Mesendoderm (in vitro differentiated cells): ENCODE results near the gene SIRT7.

Source experiments
- DNase-seq: peaks from one replicate; pipeline ENCODE4 v3.0.0; 2013
- H2AK5ac ChIP-seq: 2 replicates; pipeline ENCODE4 v1.6.1; 2013; ENCODE audit warnings: low read length, inconsistent platforms
- H2BK120ac ChIP-seq: 2 replicates; pipeline ENCODE4 v1.6.1; 2013; ENCODE audit warnings: low read depth, mild to moderate bottlenecking, low read length, moderate library complexity, mixed read lengths
- H2BK15ac ChIP-seq: replicated peaks from 2 replicates; pipeline ENCODE4 v1.6.1; 2013; ENCODE audit warnings: low read depth, mild to moderate bottlenecking, moderate library complexity
- H2BK5ac ChIP-seq: 2 replicates; pipeline ENCODE4 v1.6.1; 2013; ENCODE audit warnings: low read length, inconsistent platforms
- H3K18ac ChIP-seq: 2 replicates; pipeline ENCODE4 v1.6.1; 2013; ENCODE audit warnings: mild to moderate bottlenecking, low read length, mixed read lengths
- H3K23ac ChIP-seq: one replicate; pipeline ENCODE4 v1.6.1; 2013; ENCODE audit warnings: low read length
- H3K27ac ChIP-seq: 2 replicates; pipeline ENCODE4 v1.5.1; 2013; ENCODE audit warnings: low read depth, mild to moderate bottlenecking, inconsistent platforms, low read length, moderate library complexity
- H3K27me3 ChIP-seq: 2 replicates; pipeline ENCODE4 v1.6.1; 2013; ENCODE audit warnings: low read length, control low read depth, mild to moderate bottlenecking, inconsistent platforms; ENCODE audit not compliant: insufficient read depth, poor library complexity
- H3K36me3 ChIP-seq: 2 replicates; pipeline ENCODE4 v1.6.1; 2013; ENCODE audit warnings: low read length, inconsistent platforms; ENCODE audit not compliant: control insufficient read depth, insufficient read depth
- H3K4ac ChIP-seq: one replicate; pipeline ENCODE4 v1.6.1; 2013; ENCODE audit warnings: low read depth, mild to moderate bottlenecking, low read length, moderate library complexity
- H3K4me1 ChIP-seq: 2 replicates; pipeline ENCODE4 v1.6.1; 2013; ENCODE audit warnings: low read depth, low read length, inconsistent platforms; ENCODE audit not compliant: control insufficient read depth
- H3K4me2 ChIP-seq: 2 replicates; pipeline ENCODE4 v1.6.1; 2013; ENCODE audit warnings: low read length
- H3K4me3 ChIP-seq: 2 replicates; pipeline ENCODE4 v1.5.1; 2013; ENCODE audit warnings: mild to moderate bottlenecking, low read length
- H3K56ac ChIP-seq: one replicate; pipeline ENCODE4 v1.6.1; 2013; ENCODE audit warnings: low read length
- H3K79me1 ChIP-seq: 2 replicates; pipeline ENCODE4 v1.6.1; 2013; ENCODE audit warnings: low read length, inconsistent platforms
- H3K79me2 ChIP-seq: 2 replicates; pipeline ENCODE4 v1.6.1; 2013; ENCODE audit warnings: mild to moderate bottlenecking, low read length; ENCODE audit not compliant: control insufficient read depth, insufficient read depth
- H3K9ac ChIP-seq: 2 replicates; pipeline ENCODE4 v1.6.1; 2013; ENCODE audit warnings: low read length, inconsistent platforms
- H4K5ac ChIP-seq: one replicate; pipeline ENCODE4 v1.6.1; 2013; ENCODE audit warnings: low read length
- H4K8ac ChIP-seq: one replicate; pipeline ENCODE4 v1.6.1; 2013; ENCODE audit warnings: low read depth, mild to moderate bottlenecking, control low read depth, low read length, moderate library complexity
- WGBS: extraction: QIAGEN DNeasy Blood & Tissue Kit; methylation state at CpG from one replicate; pipeline ENCODE4 v1.1.7; 2013; ENCODE audit warnings: low lambda C conversion rate, missing lambda C conversion rate; ENCODE audit not compliant: insufficient coverage; ENCODE audit errors: extremely low coverage; 5-methylcytosine and 5-hydroxymethylcytosine counted together

The SIRT7 gene

GRCh38 chr17:81941484-81942166 is 23.6 kb upstream of the SIRT7 start:
- no peak overlapping the region for H3K4ac ChIP-seq
- H2BK15ac ChIP-seq, result no peak overlapping the region
- no peak overlapping the region for H2BK5ac ChIP-seq
- DNase-seq, result no peak
- no peak overlapping the region for H4K8ac ChIP-seq
- H3K18ac ChIP-seq, result no peak overlapping the region
- H4K5ac ChIP-seq, result no peak overlapping the region
- H3K9ac ChIP-seq, result no peak overlapping the region
- H3K27ac ChIP-seq, result no peak overlapping the region
- H2AK5ac ChIP-seq, result no peak overlapping the region
- H3K79me2 ChIP-seq, result peaks cover under 1% of the 10 kb centered on the region
- peaks cover under 1% of the 10 kb centered on the region for H3K79me1 ChIP-seq
- no peak overlapping the region for H3K23ac ChIP-seq
- no peak overlapping the region for H3K4me3 ChIP-seq
- H3K56ac ChIP-seq, result no peak overlapping the region
- H3K4me2 ChIP-seq, result no peak overlapping the region
- no CpG with 5 or more reads among the region's 30 CpGs for WGBS
- H3K36me3 ChIP-seq, result no peaks in the 10 kb centered on the region
- H2BK120ac ChIP-seq, result no peak overlapping the region
- no peaks in the 10 kb centered on the region for H3K27me3 ChIP-seq
- H3K4me1 ChIP-seq, result no peaks in the 10 kb centered on the region

GRCh38 chr17:81940538-81941483 is 22.8 kb upstream of the SIRT7 start:
- Histone ChIP-seq H3K4ac (no peak overlapping the region), H4K8ac (no peak overlapping the region)
- no CpG with 5 or more reads among the region's 56 CpGs for WGBS

GRCh38 chr17:81939881-81940385 is 22.0 kb upstream of the SIRT7 start:
- no peak overlapping the region for H3K4me2 ChIP-seq
- no peak overlapping the region for H4K8ac ChIP-seq
- no CpG with 5 or more reads among the region's 21 CpGs for WGBS

More at GRCh38 chr17:81940538-81941483, 22.8 kb upstream of the SIRT7 start:
- Histone ChIP-seq H3K27me3 (no peaks in the 10 kb centered on the region), H3K4me1 (no peaks in the 10 kb centered on the region), H2BK5ac (no peak overlapping the region), H4K5ac (no peak overlapping the region), H2AK5ac (no peak overlapping the region), H3K36me3 (no peaks in the 10 kb centered on the region), H3K18ac (no peak overlapping the region), H3K23ac (no peak overlapping the region), H2BK120ac (no peak overlapping the region), H3K79me1 (peaks cover 5% of the 10 kb centered on the region), H3K56ac (no peak overlapping the region), H3K27ac (no peak overlapping the region), H3K4me2 (no peak overlapping the region), H3K9ac (no peak overlapping the region), H3K4me3 (no peak overlapping the region), H3K79me2 (peaks cover 5% of the 10 kb centered on the region), H2BK15ac (no peak overlapping the region)
- DNase-seq, result no peak

GRCh38 chr17:81939218-81939617 is 21.2 kb upstream of the SIRT7 start:
- peaks cover 8% of the 10 kb centered on the region for H3K79me1 ChIP-seq
- H3K27ac ChIP-seq, result no peak overlapping the region
- no peak overlapping the region for H4K5ac ChIP-seq
- H2BK120ac ChIP-seq, result no peak overlapping the region
- H3K18ac ChIP-seq, result no peak overlapping the region
- H3K23ac ChIP-seq, result no peak overlapping the region
- H2AK5ac ChIP-seq, result no peak overlapping the region
- no peak overlapping the region for H3K4me2 ChIP-seq
- no peak overlapping the region for H3K4me3 ChIP-seq
- H3K9ac ChIP-seq, result no peak overlapping the region
- DNase-seq, result no peak
- no peak overlapping the region for H2BK15ac ChIP-seq
- peaks cover 8% of the 10 kb centered on the region for H3K79me2 ChIP-seq
- no peaks in the 10 kb centered on the region for H3K4me1 ChIP-seq
- no peak overlapping the region for H3K4ac ChIP-seq
- no peak overlapping the region for H2BK5ac ChIP-seq
- no peaks in the 10 kb centered on the region for H3K36me3 ChIP-seq
- H4K8ac ChIP-seq, result no peak overlapping the region
- H3K56ac ChIP-seq, result no peak overlapping the region
- H3K27me3 ChIP-seq, result no peaks in the 10 kb centered on the region
- no CpG with 5 or more reads among the region's 15 CpGs for WGBS

More at GRCh38 chr17:81939881-81940385, 22.0 kb upstream of the SIRT7 start:
- no peak overlapping the region for H2BK120ac ChIP-seq
- H3K18ac ChIP-seq, result no peak overlapping the region
- H3K36me3 ChIP-seq, result no peaks in the 10 kb centered on the region
- H3K79me2 ChIP-seq, result peaks cover 8% of the 10 kb centered on the region
- H3K79me1 ChIP-seq, result peaks cover 8% of the 10 kb centered on the region
- H2BK5ac ChIP-seq, result no peak overlapping the region
- no peak overlapping the region for H3K27ac ChIP-seq
- H3K56ac ChIP-seq, result no peak overlapping the region
- no peak overlapping the region for H4K5ac ChIP-seq
- no peak overlapping the region for H3K4me3 ChIP-seq
- no peak overlapping the region for H3K4ac ChIP-seq
- H3K27me3 ChIP-seq, result no peaks in the 10 kb centered on the region
- no peak overlapping the region for H3K9ac ChIP-seq
- no peak overlapping the region for H3K23ac ChIP-seq
- no peak overlapping the region for H2AK5ac ChIP-seq
- no peak overlapping the region for H2BK15ac ChIP-seq
- no peaks in the 10 kb centered on the region for H3K4me1 ChIP-seq
- DNase-seq, result no peak

- WGBS, result no CpG with 5 or more reads among the region's 6 CpGs
- H3K18ac ChIP-seq, result no peak overlapping the region
- no peak overlapping the region for H4K5ac ChIP-seq
- peaks cover 8% of the 10 kb centered on the region for H3K79me1 ChIP-seq
- no peak overlapping the region for H2BK120ac ChIP-seq
- H3K9ac ChIP-seq, result peak overlapping the region; percentile 58
- H2BK15ac ChIP-seq, result no peak overlapping the region
- no peak overlapping the region for H3K23ac ChIP-seq
- H3K27ac ChIP-seq, result no peak overlapping the region
- H3K79me2 ChIP-seq, result peaks cover 8% of the 10 kb centered on the region
- no peak for DNase-seq
- peak overlapping the region; percentile 57 for H3K4me2 ChIP-seq
- H2BK5ac ChIP-seq, result no peak overlapping the region
- no peak overlapping the region for H3K4me3 ChIP-seq
- H3K36me3 ChIP-seq, result peaks cover 2% of the 10 kb centered on the region
- peak overlapping the region; percentile 79 for H3K56ac ChIP-seq
- H3K4ac ChIP-seq, result no peak overlapping the region
- H3K27me3 ChIP-seq, result no peaks in the 10 kb centered on the region
- H2AK5ac ChIP-seq, result no peak overlapping the region
- no peaks in the 10 kb centered on the region for H3K4me1 ChIP-seq
- no peak overlapping the region for H4K8ac ChIP-seq
These were observed 17.7 kb upstream of the SIRT7 start for GRCh38 chr17:81935709-81936084.
